Muscle of back (tissue), 11 donors: ENCODE measurements around the gene SLC25A2. TPM values are rescaled to one million over a fixed set of nuclear protein-coding genes. Genes with fewer than 3 reads are reported as not detected.
"Not testable (repeated sequence)": the region's sequence is repeated elsewhere in the genome, so short reads cannot be mapped to it uniquely, and the experiment has no call there.

Experiments used
- DNase-seq, 3 donors: peaks; one replicate each; pipeline versions ENCODE4 v3.0.0 to v3.0.0-alpha.2; 2013
- polyA plus RNA-seq, 10 donors: library from polyadenylated mRNA; unstranded; fragments of 120-200 nt; gene quantifications; one replicate each; pipeline ENCODE4 v1.2.1, GENCODE V29; 2013; ENCODE audit not compliant: insufficient read length in 10 of 10

SLC25A2 gene
- polyA plus RNA-seq, 10 donors = 0.17 TPM; not detected in 9

- not testable (repeated sequence) for DNase-seq
Observed at GRCh38 chr5:141316963-141317362, 13.1 kb upstream of the SLC25A2 start.

- no peak for DNase-seq
Observed at GRCh38 chr5:141313711-141314110, 9.9 kb upstream of the SLC25A2 start.

GRCh38 chr5:141306630-141307029 is 2.8 kb upstream of the SLC25A2 start:
- DNase-seq = no peak

GRCh38 chr5:141298376-141298775 is 5.5 kb downstream of the SLC25A2 start:
- no peak for DNase-seq

GRCh38 chr5:141272906-141273305 is 30.9 kb downstream of the SLC25A2 start:
- DNase-seq = no peak

- no peak for DNase-seq
Observed at GRCh38 chr5:141269195-141269594, 34.7 kb downstream of the SLC25A2 start.

- DNase-seq = no peak
Observed at GRCh38 chr5:141261238-141261546, 42.7 kb downstream of the SLC25A2 start.

GRCh38 chr5:141260458-141261237 is 43.2 kb downstream of the SLC25A2 start:
- no peak for DNase-seq

- DNase-seq = no peak
Observed at GRCh38 chr5:141258948-141259347, 44.9 kb downstream of the SLC25A2 start.

GRCh38 chr5:141258464-141258863 is 45.4 kb downstream of the SLC25A2 start:
- DNase-seq = no peak

Other genes with a start within 250 kb of the SLC25A2 start
- gene PCDHB2, start 209.4 kb downstream of the SLC25A2 start, polyA plus RNA-seq = 1 to 10 TPM; 2.3 to 5.9 (median 4.2) TPM
- gene PCDHB3, start 203.6 kb downstream of the SLC25A2 start, polyA plus RNA-seq = 1 to 10 TPM; 1.6 to 2.8 (median 2.0) TPM
- gene PCDHB4, start 182.2 kb downstream of the SLC25A2 start, polyA plus RNA-seq = 1 to 10 TPM; 2.8 to 4.6 (median 3.1) TPM
- 1 to 10 TPM; 2.7 to 5.1 (median 3.9) TPM for gene PCDHB5, start 168.8 kb downstream of the SLC25A2 start, polyA plus RNA-seq
- gene PCDHB6, start 154.0 kb downstream of the SLC25A2 start, polyA plus RNA-seq = 1 to 10 TPM; 1.3 to 2.5 (median 1.8) TPM
- 1 to 10 TPM; 1.8 to 3.5 (median 2.6) TPM for gene PCDHB7, start 131.4 kb downstream of the SLC25A2 start, polyA plus RNA-seq
- gene PCDHB8, start 126.3 kb downstream of the SLC25A2 start, polyA plus RNA-seq = 1 to 10 TPM in 8 of 10 donors, under 1 TPM in 2; 0.34 to 2.4 (median 1.3) TPM
- 1 to 10 TPM; 2.3 to 6.1 (median 4.2) TPM for gene PCDHB16, start 121.7 kb downstream of the SLC25A2 start, polyA plus RNA-seq
- gene PCDHB9, start 116.9 kb downstream of the SLC25A2 start, polyA plus RNA-seq = 1 to 10 TPM; 1.4 to 3.9 (median 2.5) TPM
- 1 to 10 TPM; 3.6 to 6.4 (median 4.9) TPM for gene PCDHB10, start 111.7 kb downstream of the SLC25A2 start, polyA plus RNA-seq
- gene PCDHB11, start 104.4 kb downstream of the SLC25A2 start, polyA plus RNA-seq = 1 to 10 TPM; 1.6 to 3.5 (median 2.7) TPM
- 1 to 10 TPM; 2.3 to 3.7 (median 2.8) TPM for gene PCDHB12, start 95.3 kb downstream of the SLC25A2 start, polyA plus RNA-seq
- gene PCDHB13, start 90.1 kb downstream of the SLC25A2 start, polyA plus RNA-seq = 1 to 10 TPM; 2.3 to 3.6 (median 2.6) TPM
- 1 to 10 TPM; 5.3 to 8.1 (median 6.6) TPM for gene PCDHB14, start 80.7 kb downstream of the SLC25A2 start, polyA plus RNA-seq
- gene PCDHB15, start 58.7 kb downstream of the SLC25A2 start, polyA plus RNA-seq = 1 to 10 TPM; 5.9 to 9.7 (median 7.8) TPM
- 10 to 100 TPM; 74.5 to 97.2 (median 82.8) TPM for gene TAF7, start 16.7 kb upstream of the SLC25A2 start, polyA plus RNA-seq
- gene PCDHGA1, start 26.5 kb upstream of the SLC25A2 start, polyA plus RNA-seq = under 1 TPM; 0.38 to 0.64 (median 0.54) TPM
- 1 to 10 TPM; 1.7 to 3.1 (median 2.4) TPM for gene PCDHGA2, start 34.7 kb upstream of the SLC25A2 start, polyA plus RNA-seq
- 1 to 10 TPM; 1.2 to 1.7 (median 1.4) TPM for gene PCDHGA3, start 39.8 kb upstream of the SLC25A2 start, polyA plus RNA-seq
- under 1 TPM; 0.36 to 0.88 (median 0.60) TPM for gene PCDHGB1, start 46.0 kb upstream of the SLC25A2 start, polyA plus RNA-seq
- 1 to 10 TPM; 1.1 to 1.8 (median 1.3) TPM for gene PCDHGA4, start 51.0 kb upstream of the SLC25A2 start, polyA plus RNA-seq
- gene PCDHGB2, start 55.9 kb upstream of the SLC25A2 start, polyA plus RNA-seq = 1 to 10 TPM; 1.9 to 2.6 (median 2.2) TPM
- 1 to 10 TPM; 1.9 to 3.3 (median 2.6) TPM for gene PCDHGA5, start 60.1 kb upstream of the SLC25A2 start, polyA plus RNA-seq
- gene PCDHGB3, start 66.2 kb upstream of the SLC25A2 start, polyA plus RNA-seq = 1 to 10 TPM in 9 of 10 donors, under 1 TPM in 1; 0.99 to 1.7 (median 1.4) TPM
- gene PCDHGA6, start 69.8 kb upstream of the SLC25A2 start, polyA plus RNA-seq = 1 to 10 TPM; 2.4 to 5.4 (median 3.4) TPM
- 1 to 10 TPM; 1.2 to 2.0 (median 1.4) TPM for gene PCDHGA7, start 78.7 kb upstream of the SLC25A2 start, polyA plus RNA-seq
- gene PCDHGB4, start 83.6 kb upstream of the SLC25A2 start, polyA plus RNA-seq = 1 to 10 TPM; 1.7 to 3.9 (median 2.5) TPM
- gene PCDHGA8, start 88.6 kb upstream of the SLC25A2 start, polyA plus RNA-seq = under 1 TPM; 0.43 to 0.83 (median 0.57) TPM
- 1 to 10 TPM; 2.5 to 7.0 (median 4.1) TPM for gene PCDHGB5, start 93.9 kb upstream of the SLC25A2 start, polyA plus RNA-seq
- gene PCDHGA9, start 98.7 kb upstream of the SLC25A2 start, polyA plus RNA-seq = 1 to 10 TPM; 3.4 to 5.3 (median 3.8) TPM
- 1 to 10 TPM; 2.7 to 6.8 (median 4.3) TPM for gene PCDHGB6, start 104.0 kb upstream of the SLC25A2 start, polyA plus RNA-seq
- gene PCDHGA10, start 108.9 kb upstream of the SLC25A2 start, polyA plus RNA-seq = 1 to 10 TPM; 1.2 to 2.8 (median 1.8) TPM
- 10 to 100 TPM in 1 of 10 donors, 1 to 10 TPM in 9; 7.4 to 11.7 (median 8.2) TPM for gene PCDHGB7, start 113.6 kb upstream of the SLC25A2 start, polyA plus RNA-seq
- 1 to 10 TPM; 2.9 to 4.8 (median 3.3) TPM for gene PCDHGA11, start 117.0 kb upstream of the SLC25A2 start, polyA plus RNA-seq
- gene PCDHGA12, start 126.5 kb upstream of the SLC25A2 start, polyA plus RNA-seq = 1 to 10 TPM; 1.2 to 3.1 (median 2.3) TPM
- gene PCDHGC3, start 171.9 kb upstream of the SLC25A2 start, polyA plus RNA-seq = 100 to 1,000 TPM in 8 of 10 donors, 10 to 100 TPM in 2; 95.8 to 177 (median 115) TPM
- 1 to 10 TPM in 9 of 10 donors, under 1 TPM in 1; 0.93 to 2.2 (median 1.6) TPM for gene PCDHGC4, start 181.0 kb upstream of the SLC25A2 start, polyA plus RNA-seq
- gene PCDHGC5, start 185.0 kb upstream of the SLC25A2 start, polyA plus RNA-seq = 1 to 10 TPM in 1 of 10 donors, under 1 TPM in 9; 0.25 to 1.4 (median 0.44) TPM